OCI-LY3 (cell line): ENCODE measurements around the gene FRMD4B.

ENCODE experiments used
- H2AFZ ChIP-seq: fragments of 200-600, 300-600 bp; shearing (Covaris generic); 2 replicates; pipeline ENCODE4 v1.6.0; 2014; ENCODE audit warnings: antibody characterized with exemption, low read depth, low read length
- H3K27ac ChIP-seq: fragments of 200-600, 300-600 bp; sonication (generic); 2 replicates; pipeline ENCODE4 v1.5.1; 2014; ENCODE audit warnings: mild to moderate bottlenecking, low read length, moderate library complexity, mixed read lengths
- H3K27me3 ChIP-seq: fragments of 200-600, 300-600 bp; sonication (generic); 2 replicates; pipeline ENCODE4 v1.6.1; 2014; ENCODE audit warnings: low read depth, low read length, mixed read lengths
- H3K36me3 ChIP-seq: fragments of 200-600, 300-600 bp; sonication (generic); replicated peaks from 2 replicates; pipeline ENCODE3; 2014; ENCODE audit warnings: low read depth, low read length, mixed read lengths
- H3K4me1 ChIP-seq: fragments of 300-600, 200-600 bp; sonication (generic); 2 replicates; pipeline ENCODE4 v1.6.1; 2014; ENCODE audit warnings: low read length, mixed read lengths
- H3K4me2 ChIP-seq: fragments of 200-600, 300-600 bp; sonication (generic); 2 replicates; pipeline ENCODE4 v1.6.1; 2014; ENCODE audit warnings: low read length, mixed read lengths
- H3K4me3 ChIP-seq: fragments of 300-600, 200-600 bp; sonication (generic); 2 replicates; pipeline ENCODE4 v1.5.1; 2014; ENCODE audit warnings: antibody characterized with exemption, mild to moderate bottlenecking, low read length, moderate library complexity
- H3K79me2 ChIP-seq: fragments of 300-600, 200-600 bp; shearing (Covaris generic); 2 replicates; pipeline ENCODE4 v1.6.1; 2014; ENCODE audit warnings: mild to moderate bottlenecking, low read length, mixed read lengths
- H3K9ac ChIP-seq: fragments of 300-600, 200-600 bp; shearing (Covaris generic); 2 replicates; pipeline ENCODE4 v1.6.0; 2014; ENCODE audit warnings: mild to moderate bottlenecking, low read length, moderate library complexity
- H3K9me3 ChIP-seq: fragments of 200-600, 300-600 bp; shearing (Covaris generic); 2 replicates; pipeline ENCODE4 v1.6.1; 2014; ENCODE audit warnings: low read length, mixed read lengths; ENCODE audit not compliant: insufficient read depth
- H4K20me1 ChIP-seq: fragments of 200-600, 300-600 bp; sonication (generic); 2 replicates; pipeline ENCODE4 v1.6.1; 2016; ENCODE audit warnings: low read length, mixed read lengths; ENCODE audit not compliant: insufficient read depth
- CTCF ChIP-seq: fragments of 200-600, 300-600 bp; sonication (generic); IDR thresholded peaks from 2 replicates; pipeline ENCODE4 v1.5.1; 2014; ENCODE audit warnings: antibody characterized with exemption, low read length, low read depth
- EZH2phosphoT487 ChIP-seq: fragments of 200-600 bp; shearing (Covaris generic); IDR thresholded peaks from 2 replicates; pipeline ENCODE4 v1.6.1; 2018; ENCODE audit warnings: antibody characterized with exemption, mixed run types, low read depth

FRMD4B gene

GRCh38 chr3:69422751-69423150, 36.9 kb upstream of the FRMD4B start:
- Histone ChIP-seq H3K36me3 (no peaks in the 10 kb centered on the region), H3K4me1 (no peaks in the 10 kb centered on the region), H3K9me3 (no peaks in the 10 kb centered on the region), H4K20me1 (no peaks in the 10 kb centered on the region), H3K4me3 (no peak overlapping the region), H3K27me3 (0 out of 2 replicates have a peak, but pooled peaks cover 6% of the 10 kb centered on the region), H3K27ac (no peak overlapping the region), H3K9ac (no peak overlapping the region), H3K79me2 (no peaks in the 10 kb centered on the region), H3K4me2 (no peak overlapping the region), H2AFZ (no peak overlapping the region)
- no peak for TF ChIP-seq CTCF
- no peak for TF ChIP-seq EZH2phosphoT487

- H3K27me3 ChIP-seq = 0 out of 2 replicates have a peak, but pooled peaks cover 6% of the 10 kb centered on the region
- no peak for TF ChIP-seq EZH2phosphoT487
- TF ChIP-seq CTCF = no peak
- no peak overlapping the region for H3K4me2 ChIP-seq
- H3K4me3 ChIP-seq = no peak overlapping the region
- no peaks in the 10 kb centered on the region for H3K4me1 ChIP-seq
- no peaks in the 10 kb centered on the region for H3K36me3 ChIP-seq
- H3K27ac ChIP-seq = no peak overlapping the region
- no peaks in the 10 kb centered on the region for H4K20me1 ChIP-seq
- no peaks in the 10 kb centered on the region for H3K9me3 ChIP-seq
- H3K79me2 ChIP-seq = no peaks in the 10 kb centered on the region
- no peak overlapping the region for H3K9ac ChIP-seq
- H2AFZ ChIP-seq = no peak overlapping the region
Measured at GRCh38 chr3:69420781-69421520, 35.1 kb upstream of the FRMD4B start.

- Histone ChIP-seq H4K20me1 (no peaks in the 10 kb centered on the region), H3K4me2 (no peak overlapping the region), H2AFZ (no peak overlapping the region), H3K27me3 (0 out of 2 replicates have a peak, but pooled peaks cover 6% of the 10 kb centered on the region), H3K27ac (no peak overlapping the region), H3K4me3 (no peak overlapping the region), H3K4me1 (no peaks in the 10 kb centered on the region), H3K9me3 (no peaks in the 10 kb centered on the region), H3K9ac (no peak overlapping the region), H3K36me3 (no peaks in the 10 kb centered on the region), H3K79me2 (no peaks in the 10 kb centered on the region)
- no peak for TF ChIP-seq EZH2phosphoT487
- no peak for TF ChIP-seq CTCF
Measured at GRCh38 chr3:69419276-69419675, 33.4 kb upstream of the FRMD4B start.

- TF ChIP-seq EZH2phosphoT487 (no peak), CTCF (no peak)
- Histone ChIP-seq H3K4me2 (no peak overlapping the region), H3K27ac (no peak overlapping the region), H3K36me3 (no peaks in the 10 kb centered on the region), H3K9ac (no peak overlapping the region), H3K27me3 (peaks cover 18% of the 10 kb centered on the region; the same call in 1 of the 2 replicates), H3K4me1 (no peaks in the 10 kb centered on the region), H4K20me1 (no peaks in the 10 kb centered on the region), H2AFZ (no peak overlapping the region), H3K79me2 (no peaks in the 10 kb centered on the region), H3K9me3 (no peaks in the 10 kb centered on the region), H3K4me3 (no peak overlapping the region)
Measured at GRCh38 chr3:69417541-69418078, 31.7 kb upstream of the FRMD4B start.
